Myocyte (in vitro differentiated cells): ENCODE measurements around the gene TNNT3. TPM values are rescaled to one million over a fixed set of nuclear protein-coding genes. Genes with fewer than 3 reads are reported as not detected.

Source experiments
- DNase-seq: peaks from one replicate; pipeline ENCODE4 v3.0.0-alpha.2; 2012; ENCODE audit warnings: low read depth
- total RNA-seq: library from RNA; depleted of rRNA; stranded (reverse); fragments of >200 nt; gene quantifications from 2 replicates; pipeline ENCODE4 v1.2.3, GENCODE V29; 2014

Gene TNNT3
- total RNA-seq, 1 donor from 2014 or later, result 2,000 TPM

GRCh38 chr11:1921574-1922141, 2.2 kb downstream of the TNNT3 start:
- DNase-seq, result peak; percentile 84

DNA sequence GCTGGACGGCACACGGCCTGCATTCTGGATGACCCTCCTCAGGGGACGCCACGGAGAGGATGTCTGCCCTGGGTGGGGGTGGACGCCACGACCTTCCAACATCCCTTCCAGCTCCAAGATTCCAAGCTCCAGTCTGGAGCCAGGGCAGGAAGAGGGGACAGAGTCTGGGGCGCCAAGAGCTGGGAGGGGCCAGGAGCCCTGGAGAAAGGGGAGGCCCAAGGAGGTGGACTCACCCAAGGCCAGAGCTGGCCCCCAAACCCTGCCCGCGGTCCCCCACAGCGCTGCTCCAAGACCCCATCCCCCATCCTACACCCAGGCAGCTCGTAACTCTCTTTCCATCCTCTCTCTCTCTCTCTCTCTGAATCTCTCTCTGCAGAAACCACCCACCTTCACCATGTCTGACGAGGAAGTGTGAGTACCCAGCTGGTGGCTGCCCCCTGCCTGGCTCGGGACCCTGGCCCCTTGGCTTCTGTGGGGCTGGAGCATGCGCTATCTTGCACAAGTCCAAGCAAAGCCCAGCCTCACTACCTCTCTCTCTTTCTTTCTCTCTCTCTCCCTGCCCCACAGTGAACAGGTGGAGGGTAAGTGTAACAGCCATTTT, 3.1 kb downstream of the TNNT3 start:
- DNase-seq, result no peak

DNA sequence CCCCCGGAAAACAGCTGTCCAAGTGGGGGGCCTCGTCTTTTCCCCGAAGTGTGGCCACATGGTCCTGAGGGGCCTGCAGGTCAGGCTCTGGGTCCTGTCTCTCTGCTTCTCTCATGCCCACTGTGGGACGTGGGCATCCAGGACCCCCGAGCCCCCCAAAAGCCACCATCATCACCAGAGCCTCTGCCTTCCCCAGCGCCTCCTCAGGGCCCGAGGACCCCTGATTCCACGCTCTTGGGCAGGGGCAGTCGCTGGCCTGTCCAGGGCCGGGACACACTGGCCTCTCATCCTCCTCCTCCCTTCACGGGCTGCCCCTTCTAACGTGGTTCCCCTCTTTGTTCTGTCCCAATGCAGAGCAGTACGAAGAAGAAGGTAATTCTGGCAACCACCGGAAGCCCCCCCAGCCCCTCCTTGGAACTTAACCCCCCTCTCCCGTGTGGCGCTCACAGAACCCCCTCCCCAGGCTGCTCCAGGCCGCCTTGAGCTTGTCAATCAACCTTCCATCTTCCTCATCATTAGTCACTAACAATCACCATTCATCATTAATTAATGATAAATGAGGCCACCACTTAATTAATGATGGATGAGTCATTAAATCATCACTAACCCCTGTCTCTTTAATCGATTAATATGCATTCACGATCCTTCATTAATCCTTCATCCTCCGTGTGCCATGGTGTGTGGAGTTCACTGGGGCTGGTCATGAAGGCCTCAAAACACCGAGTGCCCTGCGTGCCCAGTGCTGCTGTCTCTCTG, 3.9 kb downstream of the TNNT3 start:
- no peak for DNase-seq

- DNase-seq, result no peak
Measured at GRCh38 chr11:1924181-1924580, 4.7 kb downstream of the TNNT3 start.

DNA sequence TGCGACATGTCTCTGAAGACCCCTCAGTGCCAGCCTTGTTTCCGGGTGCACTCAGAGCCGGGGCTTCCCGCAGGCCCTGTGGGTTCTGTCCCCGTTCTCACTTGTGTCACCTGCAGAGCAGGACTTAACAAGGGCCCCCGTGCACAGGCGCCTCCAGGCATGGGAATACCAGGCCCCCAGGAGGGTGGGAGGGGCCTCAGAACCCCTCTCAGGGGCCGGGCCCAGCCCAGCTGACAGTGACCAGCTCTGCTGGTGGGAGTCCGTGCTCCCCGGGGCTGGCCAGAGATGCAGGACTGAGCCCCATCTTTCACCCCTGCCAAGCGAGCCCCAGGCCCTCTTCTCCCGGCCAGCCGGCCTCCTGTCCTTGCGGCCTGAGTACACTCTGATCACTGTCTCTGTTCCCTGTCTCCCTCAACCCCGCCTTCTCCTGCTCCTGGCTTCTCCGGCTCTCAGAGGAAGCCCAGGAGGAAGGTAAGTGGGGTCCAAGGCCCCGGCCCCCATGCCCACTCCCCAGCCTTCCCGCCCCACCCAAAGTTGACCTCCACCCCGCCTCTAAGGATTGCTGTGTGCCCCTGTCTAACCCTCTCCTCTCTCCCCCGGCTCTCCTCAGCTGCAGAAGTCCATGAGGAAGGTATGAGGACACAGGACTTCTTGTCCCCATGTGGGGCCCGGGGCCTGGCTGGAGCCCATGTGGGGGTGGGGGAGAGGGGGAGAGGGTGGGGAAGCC, 5.3 kb downstream of the TNNT3 start:
- DNase-seq, result peak; percentile 1

- peak; percentile 0 for DNase-seq
Measured at GRCh38 chr11:1925373-1926155, 6.1 kb downstream of the TNNT3 start.

GRCh38 chr11:1926156-1927025, 6.9 kb downstream of the TNNT3 start:
- DNase-seq, result peak; percentile 0

- DNase-seq, result peak; percentile 5
Measured at GRCh38 chr11:1927026-1927847, 7.7 kb downstream of the TNNT3 start.

DNA sequence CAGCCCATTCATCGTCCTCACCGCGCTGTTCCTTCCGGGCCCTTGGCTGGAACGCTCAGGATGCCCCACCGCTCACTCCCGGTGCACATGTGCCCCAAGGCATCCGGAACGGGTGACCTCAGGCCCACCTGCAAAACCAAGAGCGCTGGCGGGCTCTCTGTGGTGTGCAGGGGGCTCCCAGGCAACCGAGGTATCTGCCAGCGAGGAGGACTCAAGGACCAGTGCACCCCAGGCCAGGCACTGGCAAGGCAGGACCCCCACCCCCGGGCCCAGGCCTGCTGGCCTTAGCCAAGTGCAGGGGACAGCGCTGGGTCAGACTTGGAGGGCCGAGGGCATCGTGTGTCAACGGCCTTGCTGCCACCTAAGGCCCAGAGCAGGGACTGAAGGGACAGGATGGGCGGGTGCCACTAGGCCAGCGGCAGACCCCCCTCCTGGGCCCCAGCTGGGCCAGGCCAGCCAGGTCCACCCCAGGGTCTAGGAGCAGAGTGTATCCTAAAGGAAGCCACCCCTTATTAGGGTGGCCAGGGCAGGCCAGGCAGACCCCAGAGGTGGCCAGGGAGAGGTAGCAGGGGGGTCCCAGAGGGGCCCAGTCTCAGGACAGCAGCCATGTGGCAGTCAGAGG, 8.5 kb downstream of the TNNT3 start:
- peak; percentile 8 for DNase-seq

GRCh38 chr11:1928470-1928890, 9.0 kb downstream of the TNNT3 start:
- DNase-seq, result peak; percentile 10

DNA sequence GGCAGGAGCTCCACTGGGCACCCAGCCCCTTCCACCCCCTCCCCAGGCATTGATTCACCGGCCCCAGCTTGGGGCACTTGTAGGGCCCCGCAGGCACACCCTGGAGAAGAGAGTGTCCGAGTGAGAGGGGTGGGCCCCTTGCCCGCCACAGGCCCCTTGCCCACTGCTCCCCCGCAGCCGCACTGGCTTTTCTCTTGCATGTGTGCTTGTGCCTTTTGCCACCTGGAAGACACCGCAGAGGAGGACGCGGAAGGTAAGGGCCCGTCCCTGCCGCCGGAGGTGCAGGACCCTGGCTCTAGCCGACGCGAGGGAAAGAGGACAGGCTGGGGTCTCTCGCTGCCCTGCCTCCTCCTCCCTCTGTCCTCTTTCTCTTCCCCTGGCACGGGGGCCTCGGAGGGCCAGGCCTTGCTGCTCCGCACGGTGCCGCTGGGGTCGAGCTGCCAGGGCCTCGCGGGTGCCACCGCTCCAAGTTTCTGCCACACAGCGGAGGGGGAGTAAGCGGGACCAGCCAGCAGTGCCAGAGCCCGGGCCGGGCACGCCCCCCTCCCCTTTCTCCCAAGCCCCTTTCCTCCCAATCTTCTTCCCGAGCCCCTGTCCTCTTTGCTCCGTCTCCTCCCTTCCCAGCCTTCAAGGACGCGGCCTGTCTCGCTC, 9.5 kb downstream of the TNNT3 start:
- DNase-seq, result peak; percentile 0

DNA sequence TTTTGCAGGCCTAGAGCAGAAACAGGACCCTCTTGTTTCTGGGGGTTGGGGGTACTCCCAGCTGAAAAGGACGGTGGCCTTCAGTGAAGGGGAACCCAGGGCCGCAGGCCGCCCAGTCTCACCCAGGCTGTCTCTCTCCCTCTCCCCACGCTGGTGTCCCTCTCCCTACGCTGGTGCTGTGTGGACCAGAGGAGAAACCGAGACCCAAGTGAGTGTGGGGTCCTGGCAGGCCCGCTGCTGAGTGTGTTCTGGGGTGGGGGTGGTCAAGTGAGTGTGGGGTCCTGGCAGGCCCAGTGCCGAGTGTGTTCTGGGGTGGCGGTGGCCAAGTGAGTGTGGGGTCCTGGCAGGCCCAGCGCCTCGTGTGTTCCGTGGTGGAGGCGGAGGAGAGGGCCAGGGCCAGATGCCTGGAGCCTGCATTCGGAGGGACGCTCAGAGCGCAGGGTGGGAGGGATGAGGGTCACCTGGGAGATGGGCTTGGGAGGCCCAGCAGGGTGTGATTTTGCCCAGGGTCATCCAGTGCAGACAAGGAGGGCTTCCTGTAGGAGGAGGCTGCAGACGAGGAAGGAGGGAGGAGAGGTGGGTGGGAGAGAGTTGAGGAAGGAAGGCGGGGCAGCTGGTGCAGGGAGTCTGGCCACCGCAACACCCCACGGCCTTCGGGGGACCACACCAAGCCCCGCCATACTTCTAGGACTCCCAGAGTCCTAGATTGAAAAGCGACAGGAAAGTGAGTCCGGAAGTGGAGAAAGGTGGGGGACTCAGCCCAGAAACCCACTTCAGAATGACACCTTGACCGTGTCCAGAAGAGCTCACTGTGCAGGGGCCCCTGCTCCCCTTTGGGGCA, 10.3 kb downstream of the TNNT3 start:
- DNase-seq, result peak; percentile 0

GRCh38 chr11:1930462-1930830, 10.9 kb downstream of the TNNT3 start:
- DNase-seq, result peak; percentile 3

DNA sequence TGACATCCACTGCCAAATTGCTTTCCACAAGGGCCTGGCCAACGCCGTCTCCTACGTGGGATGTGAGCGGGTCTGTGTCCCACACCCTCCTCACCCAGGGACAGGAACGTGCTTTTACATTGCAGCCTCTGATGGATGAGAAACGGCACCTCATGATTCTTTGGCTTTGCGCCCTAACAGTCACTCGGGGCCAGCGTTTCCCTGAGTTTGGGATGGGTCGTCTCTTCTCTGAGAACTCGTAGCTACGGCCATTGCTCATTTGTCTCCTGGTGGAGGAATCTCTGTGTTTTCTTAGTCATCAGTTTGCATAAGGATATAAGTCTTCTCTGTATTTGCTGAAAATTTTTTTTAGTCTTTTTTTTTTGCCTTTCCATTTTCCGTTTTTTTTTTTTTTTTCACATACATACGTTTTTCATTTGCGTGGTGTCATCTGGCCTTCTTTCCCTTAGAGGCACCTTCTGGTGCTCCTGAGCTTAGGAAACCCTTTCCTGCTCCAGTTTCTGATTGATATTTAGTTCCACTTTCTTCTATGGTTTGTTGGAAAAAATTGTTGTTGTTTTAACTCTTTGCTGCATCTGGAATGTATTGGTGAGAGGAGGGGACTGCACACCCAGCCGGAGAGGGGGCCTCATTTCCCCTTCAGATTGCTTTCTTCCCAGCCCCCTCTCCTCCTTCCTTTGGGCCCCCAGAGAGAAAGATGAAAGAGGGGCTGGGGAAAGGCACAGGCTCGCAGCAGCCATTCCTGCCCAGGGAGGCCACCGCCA, 12.0 kb downstream of the TNNT3 start:
- peak; percentile 2 for DNase-seq

GRCh38 chr11:1932105-1932480, 12.6 kb downstream of the TNNT3 start:
- DNase-seq, result no peak

DNA sequence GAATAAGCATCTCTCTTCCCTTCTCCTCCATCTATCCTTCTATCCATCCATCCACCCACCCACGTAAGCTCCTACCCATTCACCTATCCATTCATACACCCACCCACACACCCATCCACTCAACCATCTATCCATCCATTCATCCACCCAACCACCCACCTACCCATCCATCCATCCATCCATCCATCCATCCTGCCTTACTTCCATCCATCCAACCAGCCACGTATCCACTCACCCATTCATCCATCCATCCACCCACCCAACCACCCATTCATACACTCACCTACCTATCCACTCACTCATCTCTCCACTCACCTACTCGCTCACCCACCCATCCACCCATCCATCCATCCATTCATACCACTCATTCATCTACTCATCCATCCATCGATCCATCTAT, 13.2 kb downstream of the TNNT3 start:
- DNase-seq, result no peak
